SKM-1 (cell line): Measurements from ENCODE around the gene TIMM10B.
"Not testable (repeated sequence)": the region's sequence is repeated elsewhere in the genome, so short reads cannot be mapped to it uniquely, and the experiment has no call there.

Experiments used
- DNase-seq: peaks from one replicate; lab custom pipeline; 2025; ENCODE audit not compliant: unreplicated experiment; lab: John Stamatoyannopoulos, UW

TIMM10B gene

DNA sequence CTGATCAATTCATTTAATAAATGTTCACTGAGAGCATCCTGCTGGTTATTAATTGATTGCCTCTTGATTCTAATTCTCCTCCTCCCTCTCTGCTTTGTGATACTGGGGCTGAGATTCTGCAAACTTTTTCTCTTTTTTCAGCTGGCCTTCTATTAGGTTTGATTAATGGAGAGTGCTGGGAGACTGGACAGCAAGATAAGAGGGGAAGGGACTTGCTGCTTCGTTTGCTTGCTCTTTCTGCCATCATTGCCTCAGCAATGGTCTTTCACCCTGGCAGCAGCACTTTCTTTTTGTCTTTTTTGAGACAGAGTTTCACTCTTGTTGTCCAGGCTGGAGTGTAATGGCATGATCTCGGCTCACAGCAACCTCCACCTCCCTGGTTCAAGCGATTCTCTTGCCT is 22.9 kb downstream of the TIMM10B start:
- DNase-seq = no peak

DNA sequence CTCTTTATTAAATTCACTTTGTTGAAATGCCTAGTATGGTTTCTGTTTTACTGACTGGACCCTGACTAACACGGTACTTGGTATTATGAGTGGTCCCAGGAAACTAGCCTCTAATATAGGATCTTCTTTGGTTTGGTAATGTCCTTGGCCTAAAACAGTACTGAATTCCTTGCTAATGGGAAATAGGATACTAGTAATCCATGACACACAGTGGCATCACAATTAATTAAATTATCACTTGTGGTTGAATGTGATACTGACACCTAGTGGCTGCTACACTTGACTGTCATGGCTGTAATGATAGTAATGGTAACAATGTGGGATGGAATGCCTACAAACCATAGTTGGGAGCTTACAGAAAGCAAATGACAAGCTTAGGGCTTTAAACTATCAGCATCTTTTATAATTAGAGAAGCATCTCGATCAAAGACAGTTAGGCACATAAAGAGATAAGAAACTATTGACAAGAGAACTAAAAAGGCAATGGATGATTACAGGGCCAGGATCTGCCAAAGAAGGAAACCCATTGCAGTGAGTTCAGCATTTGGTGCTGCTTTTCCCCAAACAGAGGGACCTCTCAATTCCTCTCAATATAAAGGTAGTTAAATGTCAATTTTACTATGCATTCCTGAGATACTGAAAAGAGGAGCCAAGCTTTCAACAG is 24.4 kb downstream of the TIMM10B start:
- DNase-seq = no peak

DNA sequence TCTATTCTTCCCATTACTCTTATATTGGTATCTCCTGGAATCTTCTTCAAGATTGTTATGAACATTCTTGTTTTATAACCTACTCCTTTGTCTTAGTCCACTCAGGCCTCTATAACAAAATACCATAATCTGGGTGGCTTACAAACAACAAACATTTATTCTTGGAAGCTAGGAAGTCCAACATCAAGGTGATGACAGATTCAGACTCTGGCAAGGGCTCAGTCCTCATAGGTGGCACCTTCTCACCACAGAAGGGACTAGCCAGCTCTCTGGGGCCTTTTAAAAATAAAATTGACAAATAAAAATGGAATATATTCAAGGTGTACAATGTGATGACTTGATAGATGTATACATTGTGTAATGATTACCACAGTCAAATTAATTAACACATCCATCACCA is 35.6 kb downstream of the TIMM10B start:
- no peak for DNase-seq

DNA sequence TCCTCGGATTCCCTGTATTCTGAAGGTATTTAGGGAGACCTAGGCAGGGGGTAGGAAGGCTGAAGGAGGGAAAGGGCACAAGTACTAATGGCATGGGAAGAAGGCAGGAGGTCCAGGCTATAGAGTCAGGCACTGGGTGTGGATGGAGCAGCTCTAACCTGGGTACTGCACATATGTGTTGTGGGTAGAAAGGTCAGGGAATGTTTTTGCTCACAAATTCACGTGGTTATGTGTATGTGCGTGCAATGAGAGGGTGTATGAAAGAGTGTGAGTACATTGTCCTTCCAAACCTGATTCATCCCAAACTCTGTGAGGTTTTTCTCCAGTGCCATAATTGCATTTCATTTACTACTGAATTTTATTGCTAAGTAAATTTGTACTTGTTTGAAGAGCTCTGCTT is 39.0 kb downstream of the TIMM10B start:
- no peak for DNase-seq

DNA sequence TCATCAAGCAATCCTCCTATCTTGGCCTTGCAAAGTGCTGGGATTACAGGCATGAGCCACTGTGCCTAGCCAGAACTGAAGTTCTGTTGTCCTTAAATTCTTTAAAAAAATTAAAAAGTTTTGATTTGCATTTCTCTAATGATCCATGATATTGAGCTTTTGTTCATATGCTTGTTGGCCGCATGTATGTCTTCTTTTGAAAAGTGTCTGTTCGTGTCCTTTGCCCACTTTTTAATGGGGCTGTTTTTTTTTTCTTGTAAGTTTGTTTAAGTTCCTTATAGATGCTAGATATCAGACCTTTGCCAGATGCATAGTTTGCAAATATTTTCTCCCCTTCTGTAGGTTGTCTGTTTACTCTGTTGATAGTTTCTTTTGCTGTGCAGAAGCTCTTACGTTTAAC is 40.6 kb downstream of the TIMM10B start:
- not testable (repeated sequence) for DNase-seq

DNA sequence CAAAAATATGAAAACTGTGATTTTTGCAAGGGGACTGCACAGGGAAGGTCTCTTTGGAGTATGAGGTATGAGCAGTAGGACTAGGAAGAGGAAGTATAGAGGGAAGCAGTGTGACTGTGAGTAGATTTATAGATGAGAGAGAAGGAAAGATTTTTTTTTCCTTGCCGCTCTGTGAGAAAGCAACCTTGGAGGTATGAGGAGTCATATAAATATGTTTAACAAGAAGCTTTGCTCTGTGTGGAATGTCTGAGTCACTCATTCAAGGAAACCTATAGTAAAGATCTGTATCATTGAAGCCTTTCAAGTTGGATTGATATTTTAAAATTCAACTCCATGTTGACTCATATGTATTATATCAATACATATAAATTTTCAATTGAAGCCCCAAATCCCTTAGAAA is 42.0 kb downstream of the TIMM10B start:
- DNase-seq = no peak

DNA sequence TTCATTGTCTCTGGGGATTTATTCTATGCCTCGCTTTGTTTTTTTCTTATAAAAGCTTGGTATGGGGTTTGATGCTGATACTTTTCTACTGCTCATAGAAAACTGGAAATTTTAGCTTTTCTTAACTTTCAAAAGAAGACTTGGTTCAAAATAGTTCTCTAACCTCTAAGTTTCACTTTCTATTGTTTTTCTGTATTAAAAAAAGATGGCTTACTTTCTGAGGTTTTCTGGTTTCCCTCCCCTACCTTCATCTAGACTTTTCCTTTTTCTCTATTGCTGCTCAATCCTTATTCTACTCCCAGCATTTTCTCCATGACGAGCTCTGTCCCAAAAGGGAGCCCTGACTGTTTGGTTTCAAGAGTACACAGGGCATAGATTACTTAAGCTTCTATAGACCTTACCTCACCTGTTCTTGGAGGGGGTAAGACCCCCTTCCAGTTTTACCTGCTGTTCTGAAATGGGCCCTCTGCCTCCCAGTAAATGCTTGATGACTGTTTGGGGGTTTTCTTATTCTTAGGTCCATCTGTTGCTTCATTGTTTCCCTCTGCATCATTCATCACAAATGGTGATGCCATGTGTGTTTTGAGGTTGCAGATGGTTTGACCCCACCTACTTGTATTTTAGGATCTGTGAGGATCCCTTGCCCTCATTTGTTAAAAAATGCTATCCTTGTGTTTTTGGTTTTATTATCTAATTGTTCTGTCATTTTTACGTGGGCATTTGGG is 45.3 kb downstream of the TIMM10B start:
- no peak for DNase-seq

DNA sequence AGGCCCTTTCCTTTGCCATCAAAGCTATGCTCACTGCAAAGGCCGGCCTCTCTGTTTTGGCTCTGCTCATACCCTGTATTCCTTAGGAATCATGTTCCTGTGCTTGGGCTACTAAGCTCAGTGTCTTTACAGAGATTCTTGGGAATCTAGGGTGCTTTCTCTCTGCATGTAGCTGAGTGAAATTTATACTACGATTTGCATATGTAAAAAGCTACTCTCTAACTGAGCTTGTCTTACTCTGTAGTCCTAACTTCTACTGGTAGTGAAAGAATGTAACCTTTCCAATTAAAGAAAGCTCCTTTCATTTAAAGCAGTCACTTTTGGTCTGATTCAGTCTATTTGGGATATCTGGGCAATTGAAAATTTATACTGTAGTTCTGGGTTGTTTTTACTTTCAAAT is 48.0 kb downstream of the TIMM10B start:
- no peak for DNase-seq

DNA sequence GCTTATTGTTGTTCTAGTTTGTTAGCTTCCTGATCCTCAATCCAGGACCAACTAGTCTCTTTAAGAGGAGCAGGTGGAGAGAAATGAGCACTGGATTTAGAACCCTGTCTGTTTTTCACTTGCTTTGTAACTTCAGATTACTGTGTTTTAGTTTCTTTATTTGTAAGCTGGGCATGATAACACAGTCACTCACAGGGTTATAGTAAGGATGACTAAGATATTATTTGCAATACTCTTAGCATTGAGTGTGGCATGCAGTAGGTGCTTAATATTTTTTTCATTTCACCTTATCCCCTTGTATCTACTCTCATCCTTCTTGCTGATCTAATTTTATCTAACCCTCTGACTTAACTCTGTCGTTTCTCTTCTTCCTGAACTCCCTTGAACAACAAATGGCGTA is 49.5 kb downstream of the TIMM10B start:
- no peak for DNase-seq

DNA sequence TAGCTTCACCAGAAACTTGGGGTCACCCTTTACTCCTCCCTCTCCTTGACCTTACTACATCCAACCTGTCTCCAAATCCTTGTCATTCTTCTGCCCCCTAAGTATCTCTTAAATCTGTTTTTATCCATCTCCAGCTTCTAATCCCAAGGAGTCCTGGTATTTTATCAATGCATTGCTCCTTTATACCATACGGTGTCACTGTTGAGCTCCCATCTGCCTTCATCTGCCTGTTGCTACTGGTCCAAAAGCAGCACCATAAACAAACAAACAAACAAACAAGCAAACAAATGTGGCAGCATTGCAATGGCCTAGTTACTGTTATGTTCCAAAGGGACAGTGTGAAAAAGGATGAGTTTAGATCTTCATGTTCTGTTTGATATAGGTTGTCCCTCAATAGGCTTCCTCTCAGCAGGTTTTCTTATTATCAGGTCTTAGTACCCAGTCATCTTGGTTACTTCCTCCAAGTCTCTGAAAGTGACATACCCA is 50.0 kb downstream of the TIMM10B start:
- DNase-seq = peak; percentile 31
